H1 (cell line): ENCODE data around the gene MRPS35.

ENCODE experiments used
- BRCA1 ChIP-seq: IDR thresholded peaks from 2 replicates; pipeline ENCODE4 v1.6.1; 2012; ENCODE audit warnings: low read depth, low read length, improper control_type of control experiment
- EZH2 ChIP-seq: fragments of 200-600 bp; sonication (generic); IDR thresholded peaks from 2 replicates; pipeline ENCODE4 v1.7.1; 2012; ENCODE audit warnings: low read depth, mild to moderate bottlenecking, moderate library complexity, low read length, inconsistent platforms; ENCODE audit not compliant: severe bottlenecking
- POLR2A ChIP-seq, 2 experiments: IDR thresholded peaks; 1 replicate in 1 of 2; 2 replicates in 1 of 2; pipeline ENCODE4 v1.6.1; 2011; ENCODE audit warnings: low read depth in 2 of 2, low read length in 2 of 2, mild to moderate bottlenecking in 2 of 2; ENCODE audit errors: control extremely low read depth in 1 of 2
- SIX5 ChIP-seq: IDR thresholded peaks from 2 replicates; pipeline ENCODE4 v1.6.1; 2011; ENCODE audit warnings: mild to moderate bottlenecking, low read depth, low read length
- SP1 ChIP-seq: IDR thresholded peaks from 2 replicates; pipeline ENCODE4 v1.6.1; 2011; ENCODE audit warnings: low read depth, low read length
- TBP ChIP-seq: IDR thresholded peaks from 2 replicates; pipeline ENCODE4 v1.6.1; 2011; ENCODE audit warnings: low read depth, low read length, improper control_type of control experiment
- TF ChIP-seq, protein P1 (sequence below), 3 experiments: IDR thresholded peaks; 1 replicate in 2 of 3; 2 replicates in 1 of 3; pipeline versions ENCODE4 v1.5.1 to v1.6.1; 2011; ENCODE audit warnings: low read length in 3 of 3, mild to moderate bottlenecking in 3 of 3, inconsistent platforms in 2 of 3, low read depth in 1 of 3, moderate library complexity in 1 of 3; ENCODE audit not compliant: insufficient read depth in 1 of 3; ENCODE audit errors: control extremely low read depth in 1 of 3

DNA sequence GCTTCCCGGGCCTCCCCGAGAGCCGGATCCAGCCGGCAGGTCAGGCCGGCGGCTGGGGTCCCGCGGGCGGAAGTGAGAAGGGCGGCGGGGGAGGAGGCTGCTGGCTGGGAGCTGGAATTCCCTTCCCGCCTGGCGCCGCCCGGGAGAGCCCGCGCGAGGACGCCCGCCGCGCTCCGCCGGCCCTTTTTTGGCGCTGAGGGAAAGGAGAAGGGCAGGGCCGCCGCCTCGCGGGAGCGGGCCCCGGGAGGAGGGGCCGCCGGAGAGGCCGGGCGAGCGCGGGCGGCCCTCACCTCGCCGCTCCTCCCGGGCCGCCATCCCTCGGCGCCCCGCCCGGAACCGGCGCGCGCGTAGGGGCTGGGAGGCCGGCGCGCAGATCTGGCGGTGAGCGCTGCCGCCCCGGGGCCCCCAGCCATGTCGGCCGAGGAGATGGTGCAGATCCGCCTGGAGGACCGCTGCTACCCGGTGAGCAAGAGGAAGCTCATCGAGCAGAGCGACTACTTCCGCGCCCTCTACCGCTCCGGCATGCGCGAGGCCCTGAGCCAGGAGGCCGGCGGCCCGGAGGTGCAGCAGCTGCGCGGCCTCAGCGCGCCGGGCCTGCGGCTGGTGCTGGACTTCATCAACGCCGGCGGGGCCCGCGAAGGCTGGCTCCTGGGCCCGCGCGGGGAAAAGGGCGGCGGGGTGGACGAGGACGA lies 69.4 kb downstream of the MRPS35 start, which contains the start of the genes KLHL42 and MANSC4:
- TF ChIP-seq, protein P1, sequence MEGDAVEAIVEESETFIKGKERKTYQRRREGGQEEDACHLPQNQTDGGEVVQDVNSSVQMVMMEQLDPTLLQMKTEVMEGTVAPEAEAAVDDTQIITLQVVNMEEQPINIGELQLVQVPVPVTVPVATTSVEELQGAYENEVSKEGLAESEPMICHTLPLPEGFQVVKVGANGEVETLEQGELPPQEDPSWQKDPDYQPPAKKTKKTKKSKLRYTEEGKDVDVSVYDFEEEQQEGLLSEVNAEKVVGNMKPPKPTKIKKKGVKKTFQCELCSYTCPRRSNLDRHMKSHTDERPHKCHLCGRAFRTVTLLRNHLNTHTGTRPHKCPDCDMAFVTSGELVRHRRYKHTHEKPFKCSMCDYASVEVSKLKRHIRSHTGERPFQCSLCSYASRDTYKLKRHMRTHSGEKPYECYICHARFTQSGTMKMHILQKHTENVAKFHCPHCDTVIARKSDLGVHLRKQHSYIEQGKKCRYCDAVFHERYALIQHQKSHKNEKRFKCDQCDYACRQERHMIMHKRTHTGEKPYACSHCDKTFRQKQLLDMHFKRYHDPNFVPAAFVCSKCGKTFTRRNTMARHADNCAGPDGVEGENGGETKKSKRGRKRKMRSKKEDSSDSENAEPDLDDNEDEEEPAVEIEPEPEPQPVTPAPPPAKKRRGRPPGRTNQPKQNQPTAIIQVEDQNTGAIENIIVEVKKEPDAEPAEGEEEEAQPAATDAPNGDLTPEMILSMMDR (IDR thresholded peaks at IDR 0.05; ENCODE audit: control extremely low read depth in 1 of 3, insufficient read depth in 1 of 3, low read depth in 1 of 3, low read length in 3 of 3), result no peak
- TF ChIP-seq EZH2 (no peak), SP1 (no peak), TBP (peak; percentile 71; the same call in 1 of the 2 replicates), BRCA1 (no peak), SIX5 (no peak), POLR2A (IDR thresholded peaks at IDR 0.05; ENCODE audit: control extremely low read depth in 1 of 2, low read depth in 2 of 2, low read length in 2 of 2) (peak in 1 of 2 experiments; percentile 43; a peak in 1 of 3 replicates)
